GM21381 (cell line): ENCODE measurements around the gene SURF2.
"Not testable (repeated sequence)": the region's sequence is repeated elsewhere in the genome, so short reads cannot be mapped to it uniquely, and the experiment has no call there.

Experiments
- ATAC-seq: cut with Tn5 transposase; IDR thresholded peaks from one replicate; pipeline ENCODE4 v1.9.1; 2021; ENCODE audit warnings: mild to moderate bottlenecking, moderate library complexity; ENCODE audit not compliant: unreplicated experiment

Gene SURF2

DNA sequence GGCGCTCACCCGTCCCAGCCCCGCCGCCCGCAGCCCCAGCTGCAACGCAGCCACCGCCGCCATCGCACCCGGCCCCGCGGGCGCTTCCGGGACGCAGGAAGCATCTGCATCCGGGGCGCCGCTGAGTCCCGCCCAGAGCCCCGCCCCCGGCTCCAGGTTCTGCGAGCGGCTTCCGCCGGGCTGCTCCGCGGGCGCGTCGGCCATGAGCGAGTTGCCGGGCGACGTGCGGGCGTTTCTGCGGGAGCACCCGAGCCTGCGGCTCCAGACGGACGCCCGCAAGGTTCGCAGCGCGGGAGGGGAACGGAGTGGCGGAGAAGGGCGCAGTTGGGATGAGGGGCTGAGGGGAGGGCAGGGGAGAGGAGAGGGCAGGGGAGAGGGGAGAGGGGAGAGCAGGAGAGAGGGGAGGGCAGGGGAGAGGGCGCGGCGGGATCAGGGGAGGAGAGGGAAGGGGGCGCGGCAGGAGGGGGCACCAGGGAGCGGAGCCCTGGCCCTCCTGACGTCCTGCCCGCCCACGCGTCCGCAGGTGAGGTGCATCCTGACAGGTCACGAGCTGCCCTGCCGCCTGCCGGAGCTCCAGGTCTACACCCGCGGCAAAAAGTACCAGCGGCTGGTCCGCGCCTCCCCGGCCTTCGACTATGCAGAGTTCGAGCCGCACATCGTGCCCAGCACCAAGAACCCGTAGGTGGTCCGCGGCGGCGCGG lies at the start of gene SURF2, which contains the start of gene SURF1:
Gene SURF2 (plus strand): TSS at position 160 of the 701 bp plus-strand sequence. CDS start 43 bp downstream, at position 203.
Gene SURF1 (minus strand): TSS at position 97 of the 701 bp plus-strand sequence. CDS start 34 bp downstream, at position 63.
- ATAC-seq = peak; percentile 63

GRCh38 chr9:133307301-133307700 lies 49.0 kb upstream of the SURF2 start:
- no peak for ATAC-seq

DNA sequence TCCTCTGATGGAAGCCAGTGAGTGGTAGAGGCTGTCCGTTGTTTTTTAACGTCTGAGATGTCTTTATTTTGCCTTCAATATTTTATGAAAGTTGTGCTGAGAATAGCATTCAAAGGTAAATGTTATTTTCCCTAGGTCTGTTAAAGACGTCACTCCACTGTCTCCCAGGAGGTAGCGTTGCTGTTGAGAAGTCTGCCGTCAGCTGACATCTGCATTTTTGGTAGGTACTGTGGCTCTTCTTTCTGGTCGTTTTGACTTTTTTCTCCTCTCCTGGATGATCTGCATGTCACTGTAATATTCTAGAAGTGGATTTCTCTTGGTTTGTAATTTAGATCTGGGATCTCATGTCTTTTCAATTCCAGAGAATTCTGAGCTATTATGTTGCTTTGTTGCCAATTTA lies 46.7 kb upstream of the SURF2 start:
- ATAC-seq = no peak

DNA sequence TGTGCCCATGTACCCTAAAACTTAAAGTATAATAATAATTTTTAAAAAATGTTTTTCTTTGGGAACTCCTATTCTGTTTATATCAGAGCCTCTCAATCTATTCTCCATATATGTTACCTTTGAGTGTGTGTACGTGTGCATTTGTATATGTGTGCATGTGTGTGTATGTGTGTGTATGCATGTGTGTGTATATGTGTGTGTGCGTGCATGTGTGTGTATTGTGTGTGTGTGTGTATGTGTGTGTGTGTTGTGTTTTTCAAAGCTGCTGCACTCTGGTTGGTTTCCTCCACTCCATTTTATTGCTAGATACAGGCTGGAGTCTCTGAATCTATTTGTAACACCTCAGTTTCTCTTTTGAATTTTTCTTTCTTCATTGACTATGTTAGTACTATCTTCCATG lies 40.4 kb upstream of the SURF2 start:
- ATAC-seq = no peak

DNA sequence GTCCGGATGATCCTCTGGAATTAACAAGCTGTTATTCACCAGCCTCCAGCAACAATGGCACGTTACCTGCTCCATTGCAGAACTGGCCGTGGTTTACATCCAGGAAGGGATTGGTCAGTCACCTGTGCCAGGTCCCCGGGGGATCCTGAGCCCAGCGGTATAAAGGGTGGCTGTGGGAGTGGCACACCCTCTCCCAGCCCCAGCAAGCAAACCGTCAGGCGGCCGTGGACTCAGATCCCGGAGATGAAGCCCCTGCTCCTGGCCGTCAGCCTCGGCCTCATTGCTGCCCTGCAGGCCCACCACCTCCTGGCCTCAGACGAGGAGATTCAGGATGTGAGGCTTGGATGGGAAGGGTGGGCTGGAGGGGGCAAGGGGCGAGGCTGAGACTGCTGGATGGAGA lies 38.8 kb upstream of the SURF2 start:
- not testable (repeated sequence) for ATAC-seq

GRCh38 chr9:133320421-133320881 lies 35.9 kb upstream of the SURF2 start:
- no peak for ATAC-seq

DNA sequence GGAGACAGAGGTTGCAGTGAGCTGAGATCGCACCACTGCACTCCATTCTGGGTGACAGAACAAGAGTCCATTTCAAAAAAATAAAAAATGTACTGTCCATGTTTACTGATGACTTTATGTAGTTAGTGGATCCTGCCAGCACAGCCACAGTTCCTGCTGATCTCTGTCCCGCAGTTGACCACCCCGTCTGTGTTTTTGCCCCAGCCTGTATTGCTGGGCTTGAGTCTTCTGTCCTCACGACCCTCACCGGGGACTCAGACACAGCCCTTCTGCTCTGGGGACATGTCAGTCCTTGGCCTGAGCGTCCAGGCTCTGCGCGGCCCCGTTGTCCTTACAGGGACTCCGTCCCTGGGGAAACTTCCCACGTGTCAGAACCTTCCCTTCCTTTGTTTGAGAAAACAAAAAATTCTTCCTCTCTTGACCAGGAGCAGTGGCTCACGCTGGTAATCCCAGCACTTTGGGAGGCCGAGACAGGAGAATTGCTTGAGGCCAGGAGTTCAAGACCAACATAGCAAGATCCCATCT lies 34.9 kb upstream of the SURF2 start:
- no peak for ATAC-seq

DNA sequence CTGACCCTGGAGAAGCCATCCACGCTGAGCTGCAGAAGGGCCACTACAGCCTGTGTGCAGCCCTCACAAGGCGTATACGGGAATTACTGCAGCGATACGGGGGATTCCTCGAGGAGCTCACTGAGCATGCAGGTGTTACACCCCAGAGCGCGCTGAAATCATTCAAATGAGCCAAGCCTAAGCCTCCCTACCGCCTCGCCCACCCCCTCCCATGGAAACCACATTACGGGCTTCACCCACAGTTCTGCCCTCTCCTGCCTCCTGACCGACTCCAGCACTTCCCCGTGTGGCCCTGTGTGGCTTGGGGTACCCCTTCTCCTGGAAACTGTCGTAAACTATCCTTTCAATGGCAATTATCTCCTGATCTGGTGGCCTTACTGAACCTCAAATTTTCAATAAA lies 33.6 kb upstream of the SURF2 start:
- ATAC-seq = no peak

DNA sequence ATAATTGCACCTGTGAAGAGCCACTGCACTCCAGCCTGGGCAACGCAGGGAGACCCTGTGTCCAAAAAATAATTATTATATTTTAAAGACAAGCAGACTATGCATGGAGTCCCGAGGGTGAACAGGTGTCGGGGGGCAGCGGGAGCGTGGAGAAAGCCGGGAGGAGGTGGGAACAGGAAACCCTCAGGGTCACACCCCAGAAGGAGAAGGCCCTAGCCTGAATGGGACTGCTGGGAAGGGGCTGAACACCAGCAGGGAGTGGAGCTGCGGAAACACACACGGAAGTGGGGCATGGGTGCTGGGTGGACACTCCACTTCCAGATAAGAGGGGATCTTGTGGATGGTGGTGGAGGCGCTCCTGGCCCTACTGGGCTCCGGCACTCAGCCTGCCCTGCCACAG lies 33.1 kb upstream of the SURF2 start:
- ATAC-seq = no peak

DNA sequence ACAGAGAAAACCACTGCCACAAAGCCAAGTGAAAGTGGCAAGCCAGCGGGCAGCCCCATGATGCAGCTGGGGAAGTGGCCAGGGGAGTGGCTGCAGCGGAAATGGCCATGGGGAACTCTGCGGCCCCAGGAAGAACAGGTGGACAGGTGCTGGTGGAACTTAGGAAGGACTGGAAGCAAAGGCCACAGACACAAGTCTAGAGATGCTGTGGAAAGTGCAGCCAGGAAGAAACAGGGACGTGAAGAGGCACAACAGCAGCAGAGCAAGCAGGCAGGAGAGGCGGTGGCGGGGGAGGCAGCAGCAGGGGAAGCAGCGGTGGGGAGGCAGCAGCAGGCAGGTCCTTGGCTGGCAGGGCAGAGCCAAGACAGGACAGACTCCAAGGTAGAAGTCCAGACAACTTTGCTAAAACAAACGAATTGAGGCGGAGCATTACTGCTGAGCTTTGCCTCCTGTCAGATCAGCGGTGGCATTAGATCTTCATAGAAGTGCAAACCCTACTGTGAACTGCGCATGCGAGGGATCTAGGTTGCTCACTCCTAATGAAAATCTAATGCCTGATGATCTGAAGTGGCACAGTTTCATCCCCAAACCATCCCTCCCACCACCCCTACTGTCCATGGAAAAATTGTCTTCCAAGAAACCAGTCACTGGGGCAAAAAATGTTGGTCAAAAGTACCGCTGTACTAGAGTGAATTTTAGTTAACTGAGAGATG lies 32.2 kb upstream of the SURF2 start:
- no peak for ATAC-seq

GRCh38 chr9:133327021-133327420 lies 29.3 kb upstream of the SURF2 start:
- ATAC-seq = not testable (repeated sequence)

DNA sequence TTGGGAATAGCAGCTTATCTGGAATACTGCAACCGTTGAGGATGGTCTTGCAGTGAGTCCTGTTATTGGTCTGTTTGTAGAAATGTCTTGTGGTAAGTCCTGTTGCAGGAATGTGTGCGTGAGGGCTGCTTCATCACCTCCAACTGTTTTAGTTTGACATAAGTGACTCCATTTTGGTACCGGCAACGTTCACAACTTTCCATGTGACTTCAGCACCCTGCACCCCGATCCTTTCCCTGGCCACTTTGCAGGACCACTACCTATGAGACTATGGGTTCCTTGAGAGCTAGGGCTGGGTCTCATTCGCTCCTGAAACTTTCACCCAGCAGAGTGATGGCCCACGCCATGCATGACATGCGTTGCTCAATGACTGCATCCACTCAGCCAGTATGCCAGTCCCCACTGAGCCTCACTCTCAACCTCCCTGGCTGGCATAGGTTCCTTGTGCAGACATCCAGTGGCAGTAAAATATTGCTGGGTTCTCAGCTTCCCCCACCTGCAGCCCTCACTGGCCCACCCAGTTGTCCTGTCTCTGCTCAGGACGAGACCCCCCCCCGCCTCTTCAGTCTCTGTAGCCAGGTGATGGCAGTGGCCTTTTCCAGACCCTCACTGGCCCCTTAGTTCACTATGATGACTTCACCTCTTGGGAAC lies 28.4 kb upstream of the SURF2 start:
- no peak for ATAC-seq

GRCh38 chr9:133329306-133330156 lies 26.8 kb upstream of the SURF2 start:
- not testable (repeated sequence) for ATAC-seq

DNA sequence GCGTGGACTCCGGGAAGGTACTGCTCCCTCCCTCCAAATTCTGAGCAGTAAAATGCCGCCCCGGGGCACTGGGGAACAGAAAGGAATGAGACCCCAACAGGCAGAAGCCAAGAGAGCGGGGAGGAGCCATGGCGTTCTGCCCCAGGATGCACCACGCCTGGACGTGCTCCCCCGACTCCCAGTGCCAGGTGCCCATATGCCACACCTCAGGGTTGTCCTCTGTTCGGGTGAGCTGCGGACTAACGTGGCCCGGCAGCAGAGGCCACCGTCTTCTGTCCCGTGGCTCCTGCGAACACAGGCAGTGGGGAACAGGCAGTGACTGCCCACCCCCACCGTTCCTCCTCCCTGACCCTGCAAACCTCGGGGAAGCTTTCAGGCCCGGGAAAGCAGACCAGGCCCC lies 25.1 kb upstream of the SURF2 start:
- no peak for ATAC-seq

- no peak for ATAC-seq
These were observed 24.5 kb upstream of the SURF2 start for GRCh38 chr9:133331641-133332380.

GRCh38 chr9:133332381-133332730 lies 24.0 kb upstream of the SURF2 start:
- no peak for ATAC-seq

DNA sequence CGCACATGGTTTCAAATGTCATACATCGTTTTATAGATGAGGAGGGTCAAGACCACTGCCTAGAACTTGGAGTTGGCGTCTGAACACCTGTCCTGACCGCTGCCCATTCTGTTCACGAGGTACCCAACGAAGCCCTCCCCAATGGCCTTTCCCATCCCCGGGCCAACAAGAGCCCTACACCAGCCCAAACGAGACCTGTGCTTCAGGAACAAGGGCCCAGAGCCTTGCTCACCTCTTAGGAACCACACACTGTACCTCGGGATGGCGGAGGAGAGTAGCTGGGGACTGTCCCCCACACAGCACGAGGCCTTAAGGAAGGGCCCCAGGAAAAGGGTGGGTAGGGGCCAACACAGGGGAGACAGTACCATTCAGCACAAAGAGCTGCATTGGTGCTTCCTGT lies 23.3 kb upstream of the SURF2 start:
- no peak for ATAC-seq

DNA sequence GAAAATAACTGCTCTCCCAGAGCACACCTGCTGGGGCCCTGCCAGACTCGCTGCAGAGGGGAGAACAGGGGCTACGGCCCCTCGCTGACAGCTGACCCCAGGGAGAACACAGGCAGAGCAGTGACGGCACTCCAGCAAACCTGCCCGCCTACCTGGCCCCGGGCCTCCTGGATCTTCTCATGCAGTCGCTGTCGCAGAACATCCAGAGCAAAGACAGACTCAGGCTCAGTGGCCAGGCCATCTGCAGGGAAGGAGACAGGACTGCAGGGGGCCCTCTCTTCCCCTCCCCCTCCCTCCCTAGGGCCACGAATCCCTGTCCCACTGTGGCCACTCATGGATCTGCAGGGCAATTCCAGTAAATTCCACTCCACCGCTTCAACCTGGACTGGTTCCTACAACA lies 22.8 kb upstream of the SURF2 start:
- ATAC-seq = no peak

GRCh38 chr9:133334161-133334560 lies 22.2 kb upstream of the SURF2 start:
- no peak for ATAC-seq

- not testable (repeated sequence) for ATAC-seq
These were observed 21.5 kb upstream of the SURF2 start for GRCh38 chr9:133334888-133335287.
